SK-N-SH (cell line): Measurements from ENCODE around the gene AACS. TPM values are rescaled to one million over a fixed set of nuclear protein-coding genes. Genes with fewer than 3 reads are reported as not detected.

Experiments used
- CTCF ChIA-PET: fragments of 300-600, 350-600 bp; formaldehyde crosslinking; extraction: SDS; loops from one replicate; lab custom pipeline; 2021; lab: Yijun Ruan, JAX
- POLR2A ChIA-PET: fragments of 350-600 bp; sonication (Branson Sonifier 250); formaldehyde crosslinking; extraction: SDS; loops from one replicate; lab custom pipeline; 2020; ENCODE audit warnings: antibody characterized with exemption, inconsistent platforms; lab: Yijun Ruan, JAX
- DNase-seq: peaks from one replicate; pipeline ENCODE4 v3.0.0; 2012
- H2AFZ ChIP-seq: fragments of 200-600 bp; sonication (generic); 2 replicates; pipeline ENCODE4 v1.8.1; 2016; ENCODE audit warnings: antibody characterized with exemption, mild to moderate bottlenecking, low read depth
- H3F3A ChIP-seq: fragments of 200-600 bp; sonication (generic); replicated peaks from 2 replicates; pipeline ENCODE3; 2016; ENCODE audit warnings: antibody characterized with exemption, mild to moderate bottlenecking; ENCODE audit not compliant: insufficient read depth
- H3K27ac ChIP-seq, 2 experiments: fragments of 200-500 bp in 1 of 2; fragments of 200-600 bp in 1 of 2; sonication (Bioruptor generic) in 1 of 2; sonication (generic), shearing (Covaris generic) in 1 of 2; 2 replicates each; pipeline versions ENCODE4 v1.5.1 to v1.6.1; 2014 to 2016; ENCODE audit warnings: low read depth in 2 of 2, inconsistent platforms in 1 of 2, low read length in 1 of 2, mild to moderate bottlenecking in 1 of 2, mixed read lengths in 1 of 2
- H3K27me3 ChIP-seq: fragments of 200-600 bp; sonication (generic), shearing (Covaris generic); 2 replicates; pipeline ENCODE4 v1.6.1; 2016; ENCODE audit warnings: mixed run types; ENCODE audit not compliant: insufficient read depth
- H3K36me3 ChIP-seq, 2 experiments: fragments of 200-500 bp in 1 of 2; fragments of 200-600 bp in 1 of 2; sonication (Bioruptor generic) in 1 of 2; sonication (generic) in 1 of 2; replicated peaks in 1 of 2; 2 replicates each; pipeline versions ENCODE3 to v1.5.1; 2014 to 2016; ENCODE audit warnings: low read length in 1 of 2, mild to moderate bottlenecking in 1 of 2; ENCODE audit not compliant: insufficient read depth in 2 of 2, control insufficient read depth in 1 of 2
- H3K4me1 ChIP-seq, 2 experiments: fragments of 200-500 bp in 1 of 2; fragments of 200-600 bp in 1 of 2; sonication (Bioruptor generic) in 1 of 2; sonication (generic), shearing (Covaris generic) in 1 of 2; 2 replicates each; pipeline versions ENCODE4 v1.5.1 to v1.6.1; 2014 to 2016; ENCODE audit warnings: low read depth in 1 of 2, low read length in 1 of 2, mixed run types in 1 of 2; ENCODE audit not compliant: insufficient read depth in 2 of 2, control insufficient read depth in 1 of 2
- H3K4me2 ChIP-seq: fragments of 200-600 bp; sonication (generic), shearing (Covaris generic); 2 replicates; pipeline ENCODE4 v1.6.1; 2017; ENCODE audit warnings: mixed run types
- H3K4me3 ChIP-seq, 2 experiments: fragments of 200-500 bp in 1 of 2; fragments of 200-600 bp in 1 of 2; sonication (Bioruptor generic) in 1 of 2; sonication (generic), shearing (Covaris generic) in 1 of 2; 2 replicates each; pipeline versions ENCODE4 v1.5.1 to v1.8.1; 2014 to 2016; ENCODE audit warnings: low read depth in 2 of 2, inconsistent platforms in 1 of 2, low read length in 1 of 2, mild to moderate bottlenecking in 1 of 2, mixed read lengths in 1 of 2, moderate library complexity in 1 of 2
- H3K79me2 ChIP-seq: fragments of 200-600 bp; sonication (generic); 2 replicates; pipeline ENCODE4 v1.8.1; 2017; ENCODE audit warnings: mild to moderate bottlenecking; ENCODE audit not compliant: insufficient read depth
- H3K9ac ChIP-seq: fragments of 200-600 bp; sonication (generic); 2 replicates; pipeline ENCODE4 v1.6.1; 2017; ENCODE audit warnings: mixed run types
- H3K9me2 ChIP-seq: fragments of 200-600 bp; sonication (generic); 2 replicates; pipeline ENCODE4 v1.6.1; 2017; ENCODE audit warnings: mixed run types
- H3K9me3 ChIP-seq: fragments of 200-600 bp; sonication (generic); 2 replicates; pipeline ENCODE4 v1.6.1; 2017; ENCODE audit warnings: mixed run types, mild to moderate bottlenecking, moderate library complexity
- H4K20me1 ChIP-seq: fragments of 200-600 bp; sonication (generic); 2 replicates; pipeline ENCODE4 v1.6.1; 2017; ENCODE audit warnings: mild to moderate bottlenecking, mixed run types; ENCODE audit not compliant: insufficient read depth
- ELF1 ChIP-seq: IDR thresholded peaks from 2 replicates; pipeline ENCODE4 v1.4.0; 2012
- FOSL2 ChIP-seq: IDR thresholded peaks from 2 replicates; pipeline ENCODE4 v1.4.0; 2012; ENCODE audit warnings: low read depth, mild to moderate bottlenecking, moderate library complexity, borderline replicate concordance
- FOXJ3 ChIP-seq: sonication (generic); formaldehyde crosslinking; IDR thresholded peaks from 2 replicates; pipeline ENCODE4 v1.5.1; 2020; ENCODE audit warnings: mild to moderate bottlenecking, missing genetic modification reagents
- FOXM1 ChIP-seq: IDR thresholded peaks from 2 replicates; pipeline ENCODE4 v1.4.0; 2012; ENCODE audit warnings: low read depth, mild to moderate bottlenecking
- GABPA ChIP-seq: IDR thresholded peaks from 2 replicates; pipeline ENCODE4 v1.4.0; 2012; ENCODE audit warnings: low read depth, mild to moderate bottlenecking
- GATA2 ChIP-seq: sonication (generic); formaldehyde crosslinking; IDR thresholded peaks from 2 replicates; pipeline ENCODE4 v1.5.0; 2020; ENCODE audit warnings: mild to moderate bottlenecking, missing genetic modification reagents
- JUND ChIP-seq: IDR thresholded peaks from 2 replicates; pipeline ENCODE4 v1.4.0; 2012
- MXI1 ChIP-seq: IDR thresholded peaks from 2 replicates; pipeline ENCODE4 v1.6.1; 2012; ENCODE audit warnings: mild to moderate bottlenecking, low read depth, low read length, improper control_type of control experiment
- NRF1 ChIP-seq: IDR thresholded peaks from 2 replicates; pipeline ENCODE4 v1.6.1; 2012; ENCODE audit warnings: low read depth, mild to moderate bottlenecking, low read length
- POLR2AphosphoS5 ChIP-seq: IDR thresholded peaks from 2 replicates; pipeline ENCODE4 v1.6.1; 2012; ENCODE audit warnings: low read depth, low read length
- SMC3 ChIP-seq: IDR thresholded peaks from 2 replicates; pipeline ENCODE4 v1.6.1; 2012; ENCODE audit warnings: low read depth, low read length, improper control_type of control experiment
- TAF1 ChIP-seq: IDR thresholded peaks from 2 replicates; pipeline ENCODE4 v1.6.1; 2012; ENCODE audit warnings: low read depth, mild to moderate bottlenecking, low read length, moderate library complexity, borderline replicate concordance
- WGBS: methylation state at CpG from one replicate; pipeline ENCODE4 v1.1.6; 2017; ENCODE audit warnings: low lambda C conversion rate; 5-methylcytosine and 5-hydroxymethylcytosine counted together
- polyA plus RNA-seq, 3 experiments: library from polyadenylated mRNA; depleted of rRNA; stranded (reverse); fragments of >200 nt; gene quantifications; 2 replicates each; pipeline ENCODE4 v1.2.3, GENCODE V29; 2012
- TF ChIP-seq, protein P1 (sequence below): IDR thresholded peaks from 2 replicates; pipeline ENCODE4 v1.6.1; 2012; ENCODE audit warnings: mild to moderate bottlenecking, low read depth, low read length, moderate library complexity
- TF ChIP-seq, protein P2 (sequence below): IDR thresholded peaks from 2 replicates; pipeline ENCODE4; 2012
- TF ChIP-seq, protein P3 (sequence below): IDR thresholded peaks from 2 replicates; pipeline ENCODE4 v1.4.0; 2012; ENCODE audit warnings: low read depth
- TF ChIP-seq, protein P4 (sequence below): IDR thresholded peaks from 2 replicates; pipeline ENCODE4 v1.4.0; 2012; ENCODE audit warnings: low read depth, borderline replicate concordance

The AACS gene
- polyA plus RNA-seq, 1 of the 3 experiments (the other 2 are of a cell fraction) = 17.3 TPM

DNA sequence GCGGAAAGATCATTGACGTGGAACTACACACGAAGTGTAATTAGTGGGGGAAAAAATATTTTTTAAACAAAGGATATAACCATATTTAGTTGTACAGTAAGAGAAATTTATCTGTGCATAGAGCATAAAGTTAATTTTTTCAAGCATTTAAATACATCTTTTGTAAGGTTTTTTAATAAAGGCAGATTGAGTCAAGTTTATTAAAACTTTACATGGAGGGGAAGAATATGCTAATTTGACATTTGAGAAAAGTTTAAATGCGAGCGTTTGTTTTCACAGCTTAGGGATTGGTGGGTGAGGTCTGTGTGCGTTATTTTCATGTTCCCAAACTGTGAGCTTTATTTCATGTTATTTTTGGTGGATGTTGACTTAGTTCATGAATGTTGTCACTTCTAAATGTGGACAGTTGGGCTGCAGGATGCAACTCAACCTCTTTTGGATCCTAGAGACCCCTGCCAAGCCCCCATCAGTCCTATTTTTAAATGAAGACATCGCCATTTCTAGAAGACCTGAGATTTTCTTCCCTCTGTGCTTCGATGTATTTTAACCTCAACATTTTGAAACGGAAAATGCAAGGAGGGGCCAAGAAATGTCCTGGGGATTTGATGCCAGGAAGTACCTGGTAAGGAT lies 39.5 kb upstream of the AACS start (continued):
- TF ChIP-seq, protein P1, sequence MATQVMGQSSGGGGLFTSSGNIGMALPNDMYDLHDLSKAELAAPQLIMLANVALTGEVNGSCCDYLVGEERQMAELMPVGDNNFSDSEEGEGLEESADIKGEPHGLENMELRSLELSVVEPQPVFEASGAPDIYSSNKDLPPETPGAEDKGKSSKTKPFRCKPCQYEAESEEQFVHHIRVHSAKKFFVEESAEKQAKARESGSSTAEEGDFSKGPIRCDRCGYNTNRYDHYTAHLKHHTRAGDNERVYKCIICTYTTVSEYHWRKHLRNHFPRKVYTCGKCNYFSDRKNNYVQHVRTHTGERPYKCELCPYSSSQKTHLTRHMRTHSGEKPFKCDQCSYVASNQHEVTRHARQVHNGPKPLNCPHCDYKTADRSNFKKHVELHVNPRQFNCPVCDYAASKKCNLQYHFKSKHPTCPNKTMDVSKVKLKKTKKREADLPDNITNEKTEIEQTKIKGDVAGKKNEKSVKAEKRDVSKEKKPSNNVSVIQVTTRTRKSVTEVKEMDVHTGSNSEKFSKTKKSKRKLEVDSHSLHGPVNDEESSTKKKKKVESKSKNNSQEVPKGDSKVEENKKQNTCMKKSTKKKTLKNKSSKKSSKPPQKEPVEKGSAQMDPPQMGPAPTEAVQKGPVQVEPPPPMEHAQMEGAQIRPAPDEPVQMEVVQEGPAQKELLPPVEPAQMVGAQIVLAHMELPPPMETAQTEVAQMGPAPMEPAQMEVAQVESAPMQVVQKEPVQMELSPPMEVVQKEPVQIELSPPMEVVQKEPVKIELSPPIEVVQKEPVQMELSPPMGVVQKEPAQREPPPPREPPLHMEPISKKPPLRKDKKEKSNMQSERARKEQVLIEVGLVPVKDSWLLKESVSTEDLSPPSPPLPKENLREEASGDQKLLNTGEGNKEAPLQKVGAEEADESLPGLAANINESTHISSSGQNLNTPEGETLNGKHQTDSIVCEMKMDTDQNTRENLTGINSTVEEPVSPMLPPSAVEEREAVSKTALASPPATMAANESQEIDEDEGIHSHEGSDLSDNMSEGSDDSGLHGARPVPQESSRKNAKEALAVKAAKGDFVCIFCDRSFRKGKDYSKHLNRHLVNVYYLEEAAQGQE = no peak
- TF ChIP-seq GABPA = no peak

DNA sequence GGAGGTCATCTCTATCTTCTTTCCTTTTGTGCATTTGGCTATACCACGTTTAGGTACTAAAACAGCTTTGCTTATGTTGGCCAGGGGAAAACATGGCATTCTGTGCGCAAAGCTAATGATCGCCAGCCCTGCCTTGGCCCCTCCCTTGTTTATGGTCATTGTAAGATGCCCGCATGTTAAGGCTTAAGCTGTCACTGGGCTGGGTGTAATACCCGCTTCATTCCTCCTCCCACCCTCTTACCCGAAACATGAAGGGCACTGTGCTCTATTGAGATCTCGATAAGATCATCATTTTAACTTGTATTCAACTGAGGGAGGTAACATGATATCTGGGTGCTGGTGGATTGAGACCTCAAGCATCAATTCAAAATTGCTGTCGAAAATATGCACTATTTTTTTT lies 37.1 kb upstream of the AACS start:
- DNase-seq = no peak
- Histone ChIP-seq H3K4me1 (peaks cover 0 to 2% of the 10 kb centered on the region in 2 experiments; a peak in 1 of 4 replicates), H3K27ac (no peak overlapping the region), H3F3A (peaks cover 3% of the 10 kb centered on the region), H3K9me2 (no peaks in the 10 kb centered on the region), H3K9me3 (no peaks in the 10 kb centered on the region), H3K4me3 (no peak overlapping the region), H4K20me1 (no peaks in the 10 kb centered on the region), H3K27me3 (no peaks in the 10 kb centered on the region), H2AFZ (no peak overlapping the region), H3K9ac (no peak overlapping the region), H3K4me2 (no peak overlapping the region), H3K79me2 (no peaks in the 10 kb centered on the region), H3K36me3 (no peaks in the 10 kb centered on the region)
- WGBS = 97% methylated on average over 8 of the region's 8 CpGs
- CTCF ChIA-PET = interaction anchor here (1.3 kb wide), 1 partner anchor 14 kb away, joined by 3 read pairs; no protein-coding TSS in a partner anchor
- TF ChIP-seq SMC3 (no peak), JUND (no peak), POLR2AphosphoS5 (no peak), TAF1 (no peak)
- TF ChIP-seq, protein P2, sequence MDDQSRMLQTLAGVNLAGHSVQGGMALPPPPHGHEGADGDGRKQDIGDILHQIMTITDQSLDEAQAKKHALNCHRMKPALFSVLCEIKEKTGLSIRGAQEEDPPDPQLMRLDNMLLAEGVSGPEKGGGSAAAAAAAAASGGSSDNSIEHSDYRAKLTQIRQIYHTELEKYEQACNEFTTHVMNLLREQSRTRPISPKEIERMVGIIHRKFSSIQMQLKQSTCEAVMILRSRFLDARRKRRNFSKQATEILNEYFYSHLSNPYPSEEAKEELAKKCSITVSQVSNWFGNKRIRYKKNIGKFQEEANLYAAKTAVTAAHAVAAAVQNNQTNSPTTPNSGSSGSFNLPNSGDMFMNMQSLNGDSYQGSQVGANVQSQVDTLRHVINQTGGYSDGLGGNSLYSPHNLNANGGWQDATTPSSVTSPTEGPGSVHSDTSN = no peak
- TF ChIP-seq, protein P3, sequence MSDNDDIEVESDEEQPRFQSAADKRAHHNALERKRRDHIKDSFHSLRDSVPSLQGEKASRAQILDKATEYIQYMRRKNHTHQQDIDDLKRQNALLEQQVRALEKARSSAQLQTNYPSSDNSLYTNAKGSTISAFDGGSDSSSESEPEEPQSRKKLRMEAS = no peak
- POLR2A ChIA-PET = no interaction called here

DNA sequence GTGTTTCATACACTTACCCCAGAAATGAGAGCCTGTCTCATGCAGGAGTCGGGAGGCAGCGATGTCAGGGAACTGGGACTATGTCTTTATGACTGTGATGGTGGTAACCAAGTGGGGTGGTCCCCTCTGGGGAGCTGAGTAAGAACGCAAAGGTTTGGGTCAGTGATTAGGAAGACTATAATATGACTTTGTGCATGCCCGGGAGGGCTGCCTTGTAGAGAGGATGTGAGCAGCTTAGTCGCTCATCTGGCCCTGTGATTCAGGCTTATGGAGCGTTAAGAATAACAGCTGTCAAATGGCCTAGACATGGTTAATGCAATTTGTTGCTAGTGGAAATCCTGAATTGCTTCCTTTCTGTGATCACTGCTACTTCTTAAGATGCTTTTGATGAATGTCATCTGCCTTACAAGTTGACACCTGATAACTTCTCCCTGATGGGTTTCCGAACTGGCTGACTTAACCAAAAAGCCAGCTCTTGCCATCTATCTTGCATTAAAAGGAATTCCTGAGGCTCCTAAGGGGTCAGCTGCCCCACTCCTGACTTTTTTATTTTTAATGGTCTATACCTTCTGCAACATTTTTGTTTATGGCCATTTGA lies 35.4 kb upstream of the AACS start:
- no peaks in the 10 kb centered on the region for H3K27me3 ChIP-seq
- CTCF ChIA-PET = interaction anchor here (1.0 kb wide), 1 partner anchor 16 kb away, joined by 3 read pairs; no protein-coding TSS in a partner anchor
- H3K36me3 ChIP-seq = no peaks in the 10 kb centered on the region
- peaks cover 3% of the 10 kb centered on the region for H3F3A ChIP-seq
- no peak overlapping the region for H3K4me3 ChIP-seq
- H3K79me2 ChIP-seq = no peaks in the 10 kb centered on the region
- H3K9me2 ChIP-seq = no peaks in the 10 kb centered on the region
- 78% methylated on average over 7 of the region's 7 CpGs for WGBS
- no peak overlapping the region for H3K4me2 ChIP-seq
- POLR2A ChIA-PET = no interaction called here
- no peak overlapping the region for H3K9ac ChIP-seq
- DNase-seq = no peak
- H3K27ac ChIP-seq = no peak overlapping the region
- H3K4me1 ChIP-seq = peaks cover 0 to 2% of the 10 kb centered on the region in 2 experiments; a peak in 1 of 4 replicates
- no peaks in the 10 kb centered on the region for H4K20me1 ChIP-seq
- H3K9me3 ChIP-seq = no peaks in the 10 kb centered on the region
- no peak overlapping the region for H2AFZ ChIP-seq
- TF ChIP-seq FOSL2 = no peak
- no peak for TF ChIP-seq TAF1
- no peak for TF ChIP-seq MXI1
- TF ChIP-seq NRF1 = no peak
- TF ChIP-seq POLR2AphosphoS5 = no peak
- TF ChIP-seq, protein P4, sequence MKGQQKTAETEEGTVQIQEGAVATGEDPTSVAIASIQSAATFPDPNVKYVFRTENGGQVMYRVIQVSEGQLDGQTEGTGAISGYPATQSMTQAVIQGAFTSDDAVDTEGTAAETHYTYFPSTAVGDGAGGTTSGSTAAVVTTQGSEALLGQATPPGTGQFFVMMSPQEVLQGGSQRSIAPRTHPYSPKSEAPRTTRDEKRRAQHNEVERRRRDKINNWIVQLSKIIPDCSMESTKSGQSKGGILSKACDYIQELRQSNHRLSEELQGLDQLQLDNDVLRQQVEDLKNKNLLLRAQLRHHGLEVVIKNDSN = no peak
- TF ChIP-seq, protein P2 = no peak
- TF ChIP-seq ELF1 = no peak
- no peak for TF ChIP-seq FOXM1
- TF ChIP-seq GATA2 (CRISPR knock-in tag) = no peak
- no peak for TF ChIP-seq FOXJ3 (CRISPR knock-in tag)
